OCI-LY7 (cell line): Measurements from ENCODE around the gene HSPD1. TPM values are rescaled to one million over a fixed set of nuclear protein-coding genes. Genes with fewer than 3 reads are reported as not detected.

Source experiments
- BruUV-seq: library from RNA; stranded (reverse); fragments of 400-500 nt; replicated peaks from 2 replicates; lab custom pipeline; 2021; lab: Mats Ljungman, UMichigan
- CTCF ChIA-PET: fragments of 300-600 bp; sonication (Branson Sonifier 250); formaldehyde crosslinking; loops from one replicate; lab custom pipeline; 2022; ENCODE audit warnings: antibody characterized with exemption; ENCODE audit not compliant: unreplicated experiment; lab: Charles Lee
- POLR2A ChIA-PET: fragments of 300-600 bp; sonication (Branson Sonifier 250); formaldehyde crosslinking; loops from one replicate; lab custom pipeline; 2022; ENCODE audit warnings: antibody characterized with exemption; lab: Charles Lee
- DNase-seq: peaks from one replicate; pipeline ENCODE4 v3.0.0-alpha.2; 2015; ENCODE audit warnings: low spot score
- H2AFZ ChIP-seq: fragments of 200-600 bp; sonication (generic), shearing (Covaris generic); 2 replicates; pipeline ENCODE4 v1.6.1; 2014; ENCODE audit warnings: mild to moderate bottlenecking, antibody characterized with exemption, low read length, moderate library complexity
- H3K27ac ChIP-seq: fragments of 200-600 bp; sonication (generic); 2 replicates; pipeline ENCODE4 v1.5.1; 2014; ENCODE audit warnings: mixed run types, low read depth, mild to moderate bottlenecking, moderate library complexity, low read length, inconsistent platforms; ENCODE audit not compliant: poor library complexity, severe bottlenecking
- H3K36me3 ChIP-seq: fragments of 200-600 bp; sonication (generic); 2 replicates; pipeline ENCODE4 v1.6.1; 2014; ENCODE audit warnings: mild to moderate bottlenecking, antibody characterized with exemption, low read length, moderate library complexity, mixed read lengths; ENCODE audit not compliant: insufficient read depth
- H3K4me1 ChIP-seq: fragments of 200-600 bp; sonication (generic); 2 replicates; pipeline ENCODE4 v1.5.1; 2014; ENCODE audit warnings: mild to moderate bottlenecking, low read length; ENCODE audit not compliant: insufficient read depth, poor library complexity, severe bottlenecking
- H3K4me2 ChIP-seq: fragments of 200-600 bp; sonication (generic); 2 replicates; pipeline ENCODE4 v1.6.1; 2014; ENCODE audit warnings: mild to moderate bottlenecking, low read length
- H3K4me3 ChIP-seq: fragments of 200-600 bp; sonication (generic); 2 replicates; pipeline ENCODE4 v1.5.1; 2014; ENCODE audit warnings: mild to moderate bottlenecking, low read depth, low read length; ENCODE audit not compliant: poor library complexity, severe bottlenecking
- H3K79me2 ChIP-seq: fragments of 200-600 bp; sonication (generic); 2 replicates; pipeline ENCODE4 v1.6.1; 2016; ENCODE audit warnings: low read depth, mild to moderate bottlenecking, low read length, moderate library complexity, mixed read lengths; ENCODE audit not compliant: insufficient read depth
- H3K9me2 ChIP-seq: fragments of 200-600 bp; sonication (generic); 2 replicates; pipeline ENCODE4 v1.6.1; 2016; ENCODE audit warnings: mild to moderate bottlenecking, low read length, mixed read lengths; ENCODE audit not compliant: insufficient read depth
- H3K9me3 ChIP-seq: fragments of 200-600 bp; sonication (generic); 2 replicates; pipeline ENCODE4 v1.6.1; 2014; ENCODE audit warnings: mild to moderate bottlenecking, mixed run types, low read length, mixed read lengths
- H4K20me1 ChIP-seq: fragments of 200-600 bp; sonication (generic); 2 replicates; pipeline ENCODE4 v1.6.1; 2014; ENCODE audit warnings: mild to moderate bottlenecking, antibody characterized with exemption, low read length, moderate library complexity, mixed read lengths; ENCODE audit not compliant: insufficient read depth
- EZH2phosphoT487 ChIP-seq: fragments of 200-600 bp; sonication (generic); IDR thresholded peaks from 2 replicates; pipeline ENCODE4 v1.6.1; 2018; ENCODE audit warnings: low read depth, borderline replicate concordance, mild to moderate bottlenecking, mixed run types, antibody characterized with exemption, low read length, moderate library complexity, mixed read lengths
- intact Hi-C: fragments of 100-400 bp; cut with micrococcal nuclease; formaldehyde crosslinking; loops from one replicate; pipeline ENCODE4 v1.10.0; 2022; ENCODE audit not compliant: unreplicated experiment
- total RNA-seq, 2 experiments: library from RNA; depleted of rRNA in 1 of 2; stranded (reverse); fragments of >200 nt in 1 of 2; shearing (Covaris generic) in 1 of 2; gene quantifications; 2 replicates each; pipeline ENCODE4 v1.2.3, GENCODE V29; 2014 to 2022
- TF ChIP-seq, protein P1 (sequence below): fragments of 200-600 bp; sonication (generic); conservative IDR thresholded peaks from 2 replicates; pipeline ENCODE4 v1.5.1; 2014; ENCODE audit warnings: mild to moderate bottlenecking, antibody characterized with exemption, low read length, moderate library complexity, mixed read lengths

The HSPD1 gene
- total RNA-seq, 2 experiments from 2014 or later = 370 to 702 TPM

DNA sequence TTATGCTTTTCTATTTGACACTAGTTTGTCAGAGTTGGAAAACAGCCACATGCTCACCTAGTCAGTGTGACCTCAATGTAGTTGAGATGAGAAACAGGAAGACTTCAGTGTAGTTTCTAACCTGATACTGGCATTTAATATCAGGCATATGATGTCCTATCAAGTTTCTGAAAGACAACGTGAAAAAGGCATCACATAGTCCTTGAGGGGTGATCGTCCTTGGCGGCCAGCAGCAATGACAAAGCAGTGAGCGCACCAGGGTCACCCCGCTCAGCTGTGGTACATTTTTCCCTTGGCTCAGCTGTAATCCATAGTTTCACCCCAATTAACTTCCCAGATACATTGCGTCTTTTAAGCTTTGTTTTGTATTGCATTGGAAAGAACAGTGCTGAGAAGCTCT, 4.9 kb upstream of the HSPD1 start:
- Histone ChIP-seq H3K79me2 (peaks cover 47% of the 10 kb centered on the region), H3K27ac (no peak overlapping the region), H2AFZ (no peak overlapping the region), H3K4me1 (peaks cover 23% of the 10 kb centered on the region), H4K20me1 (peaks cover 21% of the 10 kb centered on the region), H3K36me3 (peaks cover 72% of the 10 kb centered on the region), H3K9me2 (no peaks in the 10 kb centered on the region), H3K9me3 (no peaks in the 10 kb centered on the region), H3K4me3 (no peak overlapping the region), H3K4me2 (no peak overlapping the region)
- intact Hi-C loops = no loop called here
- BruUV-seq = no TSS peak
- POLR2A ChIA-PET = interaction anchor here (10.2 kb wide), 1 partner anchor 10 kb away, joined by 136 read pairs; the partner anchor contains the start of gene MOB4
- TF ChIP-seq, protein P1, sequence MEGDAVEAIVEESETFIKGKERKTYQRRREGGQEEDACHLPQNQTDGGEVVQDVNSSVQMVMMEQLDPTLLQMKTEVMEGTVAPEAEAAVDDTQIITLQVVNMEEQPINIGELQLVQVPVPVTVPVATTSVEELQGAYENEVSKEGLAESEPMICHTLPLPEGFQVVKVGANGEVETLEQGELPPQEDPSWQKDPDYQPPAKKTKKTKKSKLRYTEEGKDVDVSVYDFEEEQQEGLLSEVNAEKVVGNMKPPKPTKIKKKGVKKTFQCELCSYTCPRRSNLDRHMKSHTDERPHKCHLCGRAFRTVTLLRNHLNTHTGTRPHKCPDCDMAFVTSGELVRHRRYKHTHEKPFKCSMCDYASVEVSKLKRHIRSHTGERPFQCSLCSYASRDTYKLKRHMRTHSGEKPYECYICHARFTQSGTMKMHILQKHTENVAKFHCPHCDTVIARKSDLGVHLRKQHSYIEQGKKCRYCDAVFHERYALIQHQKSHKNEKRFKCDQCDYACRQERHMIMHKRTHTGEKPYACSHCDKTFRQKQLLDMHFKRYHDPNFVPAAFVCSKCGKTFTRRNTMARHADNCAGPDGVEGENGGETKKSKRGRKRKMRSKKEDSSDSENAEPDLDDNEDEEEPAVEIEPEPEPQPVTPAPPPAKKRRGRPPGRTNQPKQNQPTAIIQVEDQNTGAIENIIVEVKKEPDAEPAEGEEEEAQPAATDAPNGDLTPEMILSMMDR = no peak
- no peak for TF ChIP-seq EZH2phosphoT487
- no peak for DNase-seq
- CTCF ChIA-PET = no interaction called here

GRCh38 chr2:197504000-197504399, 4.4 kb upstream of the HSPD1 start:
- peaks cover 23% of the 10 kb centered on the region for H3K4me1 ChIP-seq
- H3K27ac ChIP-seq = no peak overlapping the region
- no peak overlapping the region for H2AFZ ChIP-seq
- ChIA-PET POLR2A (interaction anchor here (0.5 to 10.2 kb wide), 2 partner anchors 10 to 47 kb away, joined by 3 to 136 read pairs; partner anchors contain the start of gene MOB4), CTCF (no interaction called here)
- peaks cover 21% of the 10 kb centered on the region for H4K20me1 ChIP-seq
- DNase-seq = no peak
- H3K4me3 ChIP-seq = no peak overlapping the region
- no TSS peak for BruUV-seq
- no peak overlapping the region for H3K4me2 ChIP-seq
- TF ChIP-seq, protein P1 = no peak
- H3K9me2 ChIP-seq = no peaks in the 10 kb centered on the region
- peaks cover 52% of the 10 kb centered on the region for H3K79me2 ChIP-seq
- H3K36me3 ChIP-seq = peaks cover 76% of the 10 kb centered on the region
- H3K9me3 ChIP-seq = no peaks in the 10 kb centered on the region
- intact Hi-C loops = no loop called here

- Histone ChIP-seq H3K27ac (no peak overlapping the region), H3K4me2 (peak overlapping the region; percentile 80), H3K9me2 (no peaks in the 10 kb centered on the region), H3K4me1 (peaks cover 27% of the 10 kb centered on the region), H3K9me3 (no peaks in the 10 kb centered on the region), H4K20me1 (peaks cover 31% of the 10 kb centered on the region), H3K4me3 (peak overlapping the region; percentile 83), H3K36me3 (peaks cover 82% of the 10 kb centered on the region), H2AFZ (no peak overlapping the region), H3K79me2 (peaks cover 65% of the 10 kb centered on the region)
- no TSS peak for BruUV-seq
- ChIA-PET POLR2A (interaction anchor here (1.0 to 10.2 kb wide), 3 partner anchors 12 to 66 kb away, joined by 3 to 136 read pairs (median 3); partner anchors contain the start of gene MOB4), CTCF (no interaction called here)
- intact Hi-C loops = no loop called here
- no peak for DNase-seq
- TF ChIP-seq EZH2phosphoT487 = no peak
- TF ChIP-seq, protein P1 = no peak
Observed at GRCh38 chr2:197502685-197503084, 3.0 kb upstream of the HSPD1 start.
